ENCODE results near the gene NEURL4.

Gene NEURL4

GRCh38 chr17:7321466-7321865, 7.7 kb downstream of the NEURL4 start:
- no peak overlapping the region for H3K4me3 ChIP-seq (ENCODE audit: low read length)
- DNase-seq (ENCODE audit: low read depth): no peak
- no peak for TF ChIP-seq CTCF (conservative IDR thresholded peaks at IDR 0.05; ENCODE audit: low read depth, low read length)

- H3K4me3 ChIP-seq (ENCODE audit: low read length): no peak overlapping the region
- TF ChIP-seq CTCF (conservative IDR thresholded peaks at IDR 0.05; ENCODE audit: low read depth, low read length): no peak
- no peak for DNase-seq (ENCODE audit: low read depth)
Measured at GRCh38 chr17:7318121-7318860, 10.8 kb downstream of the NEURL4 start.

- no peak overlapping the region for H3K4me3 ChIP-seq (ENCODE audit: low read length)
- DNase-seq (ENCODE audit: low read depth): no peak
- TF ChIP-seq CTCF (conservative IDR thresholded peaks at IDR 0.05; ENCODE audit: low read depth, low read length): no peak
Measured at GRCh38 chr17:7317161-7317803, 11.9 kb downstream of the NEURL4 start.

- peak overlapping the region; percentile 77 for H3K4me3 ChIP-seq (ENCODE audit: low read length)
- no peak for DNase-seq (ENCODE audit: low read depth)
- no peak for TF ChIP-seq CTCF (conservative IDR thresholded peaks at IDR 0.05; ENCODE audit: low read depth, low read length)
Measured at GRCh38 chr17:7315570-7316235, 13.4 kb downstream of the NEURL4 start.

- peak within 1 kb of the TSS; percentile 77 for H3K4me3 ChIP-seq (ENCODE audit: low read length)
- DNase-seq (ENCODE audit: low read depth): no peak
- TF ChIP-seq CTCF (conservative IDR thresholded peaks at IDR 0.05; ENCODE audit: low read depth, low read length): no peak
Measured at GRCh38 chr17:7314719-7315569, 14.2 kb downstream of the NEURL4 start, which contains the start of gene GPS2. Gene GPS2 (minus strand): TSS chr17:7315360. CDS start chr17:7315052, 308 bp downstream.

GRCh38 chr17:7313890-7314718, 15.0 kb downstream of the NEURL4 start:
- no peak for TF ChIP-seq CTCF (conservative IDR thresholded peaks at IDR 0.05; ENCODE audit: low read depth, low read length)
- DNase-seq (ENCODE audit: low read depth): no peak
- H3K4me3 ChIP-seq (ENCODE audit: low read length): peak overlapping the region; percentile 77

All from retinal pigment epithelial cell (primary cell).